NCI-H69 (cell line): ENCODE measurements around the gene TRMT61B.
A peak's percentile ranks its signal among the peaks of the same experiment; 100 is the strongest.

Experiments used
- DNase-seq: peaks from one replicate; lab custom pipeline; 2025; lab: John Stamatoyannopoulos, UW

The TRMT61B gene

DNA sequence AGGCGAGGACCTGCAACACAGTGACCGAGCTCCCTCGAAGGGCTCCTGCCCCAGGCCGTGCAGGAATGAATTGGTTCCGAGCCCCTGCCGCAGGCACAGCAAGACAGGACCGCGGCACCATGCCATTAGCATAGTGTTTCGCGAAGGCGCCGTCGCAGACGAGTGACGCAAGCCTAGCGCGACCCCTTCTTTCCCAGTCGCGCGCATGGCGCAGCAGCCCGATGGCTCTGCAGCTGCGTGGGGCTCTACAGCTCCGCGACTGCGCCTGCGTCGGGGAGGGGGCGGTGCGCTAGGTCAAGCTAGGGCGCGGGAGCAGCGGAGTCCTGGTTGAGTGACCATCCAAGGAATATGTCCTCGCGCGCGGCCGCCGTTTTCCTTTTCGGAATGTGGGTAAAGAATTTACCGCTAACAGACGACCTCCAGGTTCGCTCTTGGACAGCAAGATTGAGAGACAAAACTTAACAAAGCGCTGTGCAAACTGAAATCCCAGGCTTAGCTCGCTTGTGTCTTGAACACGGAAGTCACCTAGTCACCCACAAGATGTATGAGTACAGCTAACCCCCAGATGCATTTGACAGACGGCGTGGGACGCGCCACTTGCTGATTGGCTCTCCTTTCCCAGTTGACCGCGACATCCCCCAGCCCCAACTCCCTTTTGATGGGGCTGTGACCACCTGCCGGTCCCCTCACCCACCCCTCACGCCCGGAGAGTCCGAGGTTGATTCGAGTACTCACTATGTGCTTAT, at the start of gene TRMT61B:
TSS of gene TRMT61B (minus strand) at position 164 of the 746 bp plus-strand sequence. CDS start at position 132, 32 bp downstream.
- DNase-seq, result peak; percentile 95

DNA sequence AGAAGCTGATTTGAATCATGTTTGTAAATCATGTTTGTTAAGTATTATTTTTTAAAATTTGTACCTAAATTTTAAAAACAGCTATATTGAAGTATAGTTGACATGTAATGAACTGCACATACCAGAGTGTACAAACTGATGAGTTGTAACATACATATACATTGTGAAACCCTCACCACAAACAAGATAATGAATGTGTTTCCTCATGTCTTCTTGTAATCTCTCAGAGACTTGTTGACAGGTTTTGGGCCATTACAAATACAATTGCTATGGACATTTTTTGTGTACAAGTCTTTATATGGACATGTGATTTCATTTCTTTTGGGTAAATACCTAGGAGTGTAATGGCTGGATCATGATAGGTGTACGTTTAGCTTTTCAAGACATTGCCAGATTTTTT, 45.8 kb upstream of the TRMT61B start:
- no peak for DNase-seq

DNA sequence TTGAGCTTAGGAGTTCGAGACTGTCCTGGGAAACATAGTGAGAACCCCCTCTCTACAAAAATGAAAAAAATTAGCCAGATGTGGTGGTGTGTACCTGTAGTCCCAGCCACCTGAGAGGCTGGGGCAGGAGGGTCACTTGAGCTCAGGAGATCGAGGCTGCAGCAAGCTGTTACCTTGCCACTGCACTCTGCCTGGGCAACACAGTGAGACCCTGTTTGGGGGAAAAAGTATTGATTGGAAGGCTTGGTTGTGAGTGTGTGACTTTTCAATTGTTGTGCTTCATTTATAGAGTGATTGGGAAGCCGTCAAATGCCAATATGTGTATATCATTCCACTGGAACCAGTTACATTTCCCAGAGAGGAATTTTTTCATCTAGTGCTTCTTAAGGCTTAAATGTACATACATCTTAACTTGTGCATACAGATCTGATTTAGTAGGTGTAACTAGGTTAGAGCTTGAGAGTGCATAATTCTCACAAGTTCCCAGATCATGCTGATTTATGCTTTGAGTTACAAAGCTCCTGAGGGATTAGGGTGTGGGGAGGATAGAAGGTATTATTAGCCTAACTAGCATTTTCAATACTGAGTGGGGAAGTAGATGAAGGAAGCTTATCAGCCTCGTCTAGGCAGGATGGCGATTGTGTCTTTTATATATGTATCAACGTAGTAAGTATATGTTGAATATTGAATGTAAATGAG, 39.7 kb upstream of the TRMT61B start:
- DNase-seq, result no peak

DNA sequence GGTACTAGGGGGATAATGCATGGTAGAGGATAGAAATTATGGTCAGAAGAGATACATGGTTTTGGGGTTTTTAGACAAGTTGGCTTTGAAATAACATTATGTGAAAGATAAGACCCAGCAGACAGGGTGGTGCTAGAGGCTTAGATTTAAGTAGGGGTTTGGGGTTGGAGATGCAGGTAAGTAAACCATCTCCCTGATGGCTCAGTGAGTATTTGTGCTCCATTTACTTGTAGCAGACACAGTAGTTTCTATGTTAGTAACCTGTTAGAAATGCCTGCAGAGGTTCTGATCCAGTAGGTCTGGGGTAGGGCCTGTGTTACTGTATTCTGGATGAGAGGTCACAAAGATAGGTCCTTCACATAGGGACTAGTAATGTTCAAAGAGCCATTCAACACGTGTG, 38.1 kb upstream of the TRMT61B start:
- no peak for DNase-seq

DNA sequence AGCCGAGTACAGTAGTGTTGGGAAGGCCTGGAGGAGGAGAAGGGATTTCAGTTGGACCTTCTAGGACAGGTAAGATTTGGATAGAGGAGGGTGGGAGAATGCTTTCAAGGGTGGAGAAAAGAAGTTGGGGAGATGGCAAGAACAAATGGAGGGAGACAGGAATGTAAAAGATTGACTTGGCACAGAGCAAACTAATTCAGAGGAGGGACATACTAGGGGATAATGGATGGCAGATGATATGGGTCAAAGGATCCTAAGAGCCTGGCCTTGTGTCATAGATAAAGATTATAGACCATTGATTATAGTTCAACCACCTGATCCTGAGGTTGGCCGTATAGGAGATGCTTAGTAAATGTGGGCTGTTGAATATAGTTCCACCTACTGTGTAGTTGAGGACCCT, 36.7 kb upstream of the TRMT61B start:
- DNase-seq, result no peak

DNA sequence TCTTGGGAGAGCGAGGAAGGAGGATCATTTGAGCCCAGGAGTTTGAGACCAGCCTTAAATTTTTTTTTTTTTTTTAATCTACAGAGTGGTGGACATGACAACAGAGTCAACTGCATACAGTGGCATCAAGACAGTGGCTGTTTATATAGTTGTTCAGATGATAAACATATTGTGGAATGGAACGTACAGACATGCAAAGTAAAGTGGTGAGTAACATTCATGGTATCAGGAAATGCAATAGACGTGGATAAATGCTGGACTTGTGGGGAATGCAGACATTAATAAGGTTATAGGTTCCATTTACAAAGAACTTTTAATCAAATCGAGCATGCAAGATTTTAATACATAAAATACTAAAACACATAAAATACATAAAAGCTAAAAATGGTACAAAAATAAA, 36.3 kb upstream of the TRMT61B start:
- DNase-seq, result no peak

DNA sequence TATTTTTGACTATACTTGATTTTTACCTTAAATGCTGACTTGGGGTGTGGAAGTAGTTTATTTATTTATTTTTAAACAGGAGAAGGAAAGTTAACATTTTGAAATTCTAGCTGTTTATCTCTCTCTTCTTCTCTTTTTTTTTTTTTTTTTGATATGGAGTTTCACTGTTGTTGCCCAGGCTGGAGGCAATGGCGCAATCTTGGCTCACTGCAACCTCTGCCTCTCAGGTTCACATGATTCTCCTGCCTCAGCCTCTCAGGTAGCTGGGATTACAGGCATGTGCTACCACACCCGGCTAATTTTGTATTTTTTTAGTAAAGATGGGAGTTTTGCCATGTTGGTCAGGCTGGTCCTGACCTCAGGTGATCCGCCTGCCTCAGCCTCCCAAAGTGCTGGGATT, 35.4 kb upstream of the TRMT61B start:
- DNase-seq, result no peak

DNA sequence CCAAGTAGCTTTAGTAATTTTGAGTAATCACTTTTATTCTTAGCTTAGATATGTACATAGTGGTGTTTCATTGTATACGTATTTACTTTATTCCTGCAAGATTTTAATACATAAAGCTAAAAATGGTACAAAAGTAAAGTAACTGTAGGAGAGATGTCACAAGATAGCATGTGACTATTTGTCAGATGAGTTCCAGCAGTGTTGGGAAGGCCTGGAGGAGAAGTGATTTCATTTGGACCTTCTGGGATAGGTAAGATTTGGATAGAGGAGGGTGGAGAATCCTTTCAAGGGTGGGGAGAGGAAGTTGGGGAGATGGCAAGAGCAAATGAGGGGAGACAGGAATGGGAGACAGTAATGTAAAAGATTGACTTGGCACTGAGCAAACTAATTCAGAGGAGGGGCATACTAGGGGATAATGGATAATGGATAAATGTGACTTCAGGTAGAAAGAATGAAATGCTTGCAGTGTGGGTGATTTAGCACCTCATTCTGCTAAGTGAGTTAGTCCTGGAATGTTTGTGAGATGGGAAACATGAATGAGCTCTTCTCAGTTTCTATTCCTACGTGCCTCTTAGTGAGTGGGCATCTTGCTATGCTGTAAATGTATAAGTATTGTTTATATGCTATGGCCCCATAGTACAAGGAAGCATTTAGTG, 34.8 kb upstream of the TRMT61B start:
- no peak for DNase-seq

DNA sequence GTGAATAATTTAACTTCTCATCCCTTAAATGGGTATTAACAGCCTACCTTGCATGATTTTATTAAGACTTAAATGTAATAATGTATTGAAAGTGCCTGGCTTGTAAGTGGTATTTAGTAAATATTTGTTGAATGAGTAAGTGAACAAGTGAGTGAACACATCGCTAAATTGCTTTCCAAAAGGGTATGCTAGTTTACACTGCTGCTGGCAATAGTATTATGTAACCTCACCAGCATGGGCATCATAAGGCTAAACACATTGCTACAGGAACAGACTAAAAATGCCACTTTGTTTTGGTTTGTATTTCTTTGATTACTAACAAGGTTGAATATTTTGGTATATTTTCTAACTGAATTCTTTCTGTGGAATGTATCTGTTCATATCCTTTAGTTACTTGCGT, 34.2 kb upstream of the TRMT61B start:
- no peak for DNase-seq

DNA sequence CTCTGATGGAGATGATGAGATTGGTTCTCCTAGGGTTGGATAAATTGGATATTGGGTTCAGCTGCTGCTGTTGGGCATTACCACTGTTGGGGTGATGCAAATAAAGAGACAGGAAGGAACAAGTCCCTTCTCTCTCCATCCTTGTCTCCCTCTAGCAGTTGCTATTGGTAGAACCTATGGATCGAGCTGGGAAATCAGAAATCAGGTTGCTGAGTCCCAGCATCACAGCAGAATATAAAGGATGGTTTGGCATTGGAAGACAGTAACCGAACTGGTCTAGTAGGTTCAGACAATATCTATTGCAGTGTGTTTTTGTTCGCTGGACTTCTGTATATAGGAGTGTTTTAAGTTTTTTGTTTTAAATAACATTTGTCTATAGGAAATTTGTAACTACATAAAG, 32.5 kb upstream of the TRMT61B start:
- DNase-seq, result no peak

DNA sequence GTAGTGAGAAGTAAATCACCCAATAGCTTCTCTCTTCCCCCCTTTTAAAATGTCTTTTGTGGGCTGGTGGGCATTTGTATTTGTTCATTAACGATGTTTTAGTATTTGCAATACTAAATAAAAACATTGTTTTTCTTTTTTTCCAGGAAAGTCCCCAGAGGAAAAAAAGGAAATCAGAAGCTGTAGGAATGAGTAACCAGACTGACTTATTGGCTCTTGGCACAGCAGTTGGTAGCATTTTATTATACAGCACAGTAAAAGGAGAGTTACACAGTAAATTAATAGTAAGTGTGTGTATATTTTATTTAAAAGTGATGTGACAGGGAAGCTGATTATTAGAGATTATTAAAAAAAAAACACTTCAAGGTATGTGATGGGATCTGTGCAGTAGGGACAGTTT, 31.7 kb upstream of the TRMT61B start:
- DNase-seq, result no peak

DNA sequence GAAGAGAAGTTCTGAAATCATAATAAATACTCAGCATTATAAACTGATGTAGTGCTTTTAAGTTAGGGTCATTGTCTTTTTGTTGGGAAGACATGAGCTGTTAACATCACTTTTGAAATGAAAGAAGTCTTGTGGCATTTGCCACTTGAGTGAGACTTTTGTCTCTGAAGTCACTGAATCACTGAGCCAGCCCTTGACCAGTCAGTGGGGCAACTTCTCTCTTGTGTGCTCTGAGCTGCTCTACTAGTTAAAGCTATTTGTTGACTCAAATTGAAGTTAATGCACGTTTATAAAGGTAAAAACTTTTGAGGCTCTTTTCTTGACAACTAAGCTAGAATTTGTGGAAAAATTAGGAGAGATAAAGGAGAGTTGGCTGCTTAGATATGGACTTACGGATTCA, 31.1 kb upstream of the TRMT61B start:
- DNase-seq, result no peak

DNA sequence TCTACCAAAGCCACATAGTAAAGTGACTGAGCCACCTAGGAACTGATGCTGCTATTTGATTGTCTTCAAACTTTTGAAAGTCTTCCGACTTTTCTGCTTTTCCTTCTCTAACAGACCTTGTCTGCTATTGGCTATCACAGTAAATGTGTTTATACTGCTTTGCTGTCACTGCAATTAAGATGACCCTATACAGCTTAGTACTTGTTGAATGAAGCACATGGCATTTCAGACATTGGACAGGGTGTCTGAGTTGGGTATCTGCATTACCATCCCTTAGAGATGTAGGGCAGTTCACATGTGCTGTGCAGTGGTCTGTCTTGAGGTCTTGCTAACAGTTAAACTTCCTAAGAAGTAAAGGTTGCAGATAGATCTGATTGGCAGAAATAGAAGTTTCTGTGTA, 27.9 kb upstream of the TRMT61B start:
- no peak for DNase-seq

DNA sequence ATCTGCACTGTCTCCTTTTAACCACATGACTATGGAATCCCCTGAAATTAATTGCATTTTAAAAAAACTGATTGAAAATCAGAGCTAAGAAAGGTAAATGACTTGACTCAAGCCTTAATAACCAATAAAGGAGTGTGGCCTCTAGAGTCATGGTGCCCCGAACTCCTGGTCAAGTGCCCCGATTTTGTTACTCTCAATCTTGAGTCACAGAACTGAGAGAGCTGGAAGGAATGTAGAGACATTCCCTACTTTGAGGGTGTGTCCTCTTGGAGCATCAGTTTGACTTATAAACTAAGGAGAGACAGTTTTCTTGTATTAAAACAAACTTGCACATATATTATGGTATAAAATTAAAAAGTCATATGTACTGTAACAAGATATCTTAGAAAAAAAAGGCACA, 26.8 kb upstream of the TRMT61B start:
- DNase-seq, result no peak

DNA sequence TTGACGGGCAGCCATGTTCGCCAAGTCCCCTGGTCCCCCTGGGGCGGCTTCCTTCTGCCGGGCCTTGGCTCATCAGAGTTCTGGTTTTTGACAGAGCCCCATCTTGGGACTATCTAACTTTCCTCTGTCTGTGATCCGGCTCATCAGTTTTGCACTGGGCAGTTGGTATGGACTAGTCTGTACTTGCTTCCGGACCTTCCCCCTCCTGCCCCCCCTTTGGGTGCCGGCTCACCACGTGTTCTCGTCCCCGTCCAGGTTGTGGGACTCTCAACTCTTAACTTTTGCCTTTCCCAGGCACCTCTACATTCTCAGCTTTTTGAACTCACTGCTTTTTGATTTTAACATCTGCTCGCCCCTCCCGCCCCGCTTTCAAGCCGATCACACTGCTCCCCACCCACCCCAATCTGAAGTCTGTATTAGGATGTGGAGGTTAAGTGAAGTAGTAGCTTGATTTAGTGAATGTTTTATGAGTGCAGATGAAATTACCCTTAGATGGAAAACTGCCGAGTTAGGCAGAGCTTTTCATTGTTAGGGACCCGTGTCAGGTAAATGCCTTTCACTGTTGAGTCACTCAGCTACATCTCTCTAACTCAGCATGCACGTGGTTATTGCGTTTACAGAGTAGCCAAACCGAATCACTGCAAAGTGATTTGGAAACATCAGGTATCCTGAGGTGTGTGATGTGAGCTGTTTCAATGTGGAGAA, 25.2 kb upstream of the TRMT61B start:
- peak; percentile 40 for DNase-seq

DNA sequence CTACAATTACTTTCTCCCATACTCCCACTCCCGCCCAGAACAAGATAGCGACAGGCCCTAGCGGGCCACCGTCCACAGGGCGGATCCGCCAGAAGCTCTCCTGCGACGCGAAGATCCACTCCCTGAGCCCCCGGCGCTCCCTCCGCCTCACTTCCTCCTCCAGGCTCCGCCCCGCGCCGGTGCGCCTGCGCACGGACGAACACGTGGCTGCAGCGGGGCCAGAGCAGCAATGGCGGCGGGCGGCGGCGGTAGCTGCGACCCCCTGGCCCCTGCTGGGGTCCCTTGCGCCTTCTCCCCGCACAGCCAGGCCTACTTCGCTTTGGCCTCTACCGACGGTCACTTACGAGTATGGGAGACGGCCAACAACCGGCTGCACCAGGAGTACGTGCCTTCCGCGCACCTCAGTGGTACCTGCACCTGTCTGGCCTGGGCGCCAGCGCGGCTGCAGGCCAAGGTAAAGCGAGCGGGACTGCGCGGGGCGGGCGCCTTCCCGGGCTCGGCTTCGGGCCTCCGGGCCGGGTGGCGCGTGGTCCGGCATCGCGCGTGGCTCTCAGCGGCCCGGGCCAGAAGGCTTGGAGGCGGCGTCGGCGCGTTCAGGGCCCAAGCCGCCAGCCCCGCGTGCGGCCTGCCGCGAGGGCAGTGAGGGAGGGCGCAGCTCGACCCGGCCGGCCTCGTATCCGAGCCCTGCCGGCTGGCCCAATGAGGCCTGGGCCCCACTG, 24.5 kb upstream of the TRMT61B start, which contains the start of gene WDR43:
TSS of gene WDR43 (plus strand) at position 198 of the 719 bp plus-strand sequence. CDS start at position 230, 32 bp downstream.
- DNase-seq, result peak; percentile 97

DNA sequence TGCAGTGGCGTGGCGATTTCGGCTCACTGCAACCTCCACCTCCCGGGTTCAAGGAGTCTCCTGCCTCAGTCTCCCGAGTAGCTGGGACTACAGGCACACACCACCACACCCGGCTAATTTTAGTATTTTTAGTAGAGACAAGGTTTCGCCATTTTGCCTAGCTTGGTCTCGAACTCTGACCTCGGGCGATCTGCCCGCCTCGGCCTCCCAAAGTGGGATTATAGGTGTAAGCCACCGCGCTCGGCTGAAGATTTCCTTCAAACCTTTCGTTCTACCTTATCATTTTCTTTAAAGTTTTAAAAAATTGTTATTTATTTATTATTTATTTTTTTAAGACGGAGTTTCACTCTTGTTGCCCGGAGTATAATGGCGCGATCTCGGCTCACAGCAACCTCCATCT, 23.4 kb upstream of the TRMT61B start:
- no peak for DNase-seq

DNA sequence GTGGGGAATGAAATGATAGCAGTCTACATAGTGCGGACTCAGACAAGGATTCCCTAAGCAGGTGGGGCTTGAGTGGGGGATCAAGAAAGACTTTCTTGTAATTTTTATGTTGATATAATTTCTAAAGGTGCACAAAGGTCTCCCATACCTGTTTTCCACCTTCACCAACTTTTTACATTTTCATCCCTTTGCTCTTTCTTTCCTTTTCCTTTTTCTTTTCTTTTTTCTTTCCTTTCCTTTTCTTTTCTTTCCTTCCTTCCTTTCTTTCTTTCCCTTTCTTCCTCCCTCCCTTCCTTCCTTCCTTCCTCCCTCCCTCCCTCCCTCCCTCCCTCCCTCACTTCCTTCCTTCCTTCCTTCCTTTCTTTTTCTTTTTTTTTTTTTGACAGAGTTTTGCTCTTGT, 10.1 kb upstream of the TRMT61B start:
- no peak for DNase-seq

DNA sequence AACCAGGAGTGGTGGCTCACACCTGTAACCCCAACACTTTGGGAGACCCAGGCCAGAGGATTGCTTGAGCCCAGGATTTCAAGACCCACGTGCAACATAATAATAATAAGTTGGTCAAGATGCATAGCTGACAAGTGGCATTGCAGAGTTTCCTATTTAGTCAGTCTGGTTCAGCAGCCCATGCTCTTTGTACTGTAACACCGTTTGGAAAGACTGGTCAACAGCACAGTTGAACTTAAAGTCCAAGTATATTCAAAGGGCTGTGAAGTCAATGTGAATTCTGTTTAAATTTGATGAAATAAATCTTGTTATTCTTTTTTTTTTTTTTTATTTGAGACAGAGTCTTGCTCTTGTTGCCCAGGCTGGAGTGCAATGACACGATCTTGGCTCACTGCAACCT, 1.5 kb upstream of the TRMT61B start:
- no peak for DNase-seq

DNA sequence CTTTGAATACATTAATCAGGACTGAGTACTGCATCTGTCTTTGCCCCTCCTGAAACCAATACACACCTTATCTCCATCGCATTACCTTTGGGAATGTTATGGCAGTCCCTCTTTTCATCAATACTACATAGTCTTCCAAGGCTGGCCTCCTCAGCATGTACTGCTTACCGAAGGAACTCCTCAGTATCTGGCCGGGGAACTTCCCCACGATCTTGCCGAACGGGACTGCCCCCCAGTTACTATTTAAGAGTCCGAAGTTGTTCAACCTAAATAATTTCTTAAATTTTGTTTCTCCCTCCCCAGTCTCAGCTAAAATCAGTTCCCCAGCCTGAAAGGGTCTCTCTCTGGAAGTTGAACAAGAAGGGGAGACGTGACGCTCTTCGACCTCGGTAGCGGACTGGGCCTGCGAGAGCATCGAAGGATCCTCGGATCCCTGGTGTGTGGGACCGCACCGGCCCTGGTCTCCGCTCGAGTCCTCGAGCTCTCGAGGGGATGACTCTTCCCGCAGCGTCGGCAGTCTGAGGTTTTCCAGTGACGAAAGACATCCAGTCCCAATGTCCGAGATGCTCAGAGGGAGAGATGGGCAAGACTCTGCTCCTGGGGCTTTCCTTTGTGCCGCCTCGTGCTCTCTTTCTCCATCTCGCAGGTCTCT, 489 bp downstream of the TRMT61B start:
- DNase-seq, result peak; percentile 50

DNA sequence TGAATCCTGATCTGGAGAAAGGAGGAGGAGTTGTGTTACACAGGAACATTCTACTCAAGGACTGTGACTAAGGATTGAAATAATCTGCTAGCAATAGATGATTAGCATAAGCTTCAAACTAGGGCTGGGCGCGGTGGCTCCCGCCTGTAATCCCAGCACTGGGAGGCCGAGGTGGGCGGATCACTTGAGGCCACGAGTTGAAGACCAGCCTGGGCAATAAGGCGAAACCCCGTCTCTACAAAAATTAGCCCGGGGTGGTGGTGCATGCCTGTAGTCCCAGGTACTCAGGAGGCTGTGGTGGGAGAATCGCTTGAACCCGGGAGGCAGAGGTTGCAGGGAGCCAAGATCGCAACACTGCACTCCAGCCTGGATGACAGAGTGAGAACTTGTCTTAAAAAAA, 1.5 kb downstream of the TRMT61B start:
- no peak for DNase-seq
